Measurements from ENCODE around the gene MACF1. TPM values are rescaled to one million over a fixed set of nuclear protein-coding genes. Genes with fewer than 3 reads are reported as not detected.
A peak's percentile ranks its signal among the peaks of the same experiment; 100 is the strongest.
"Not testable (repeated sequence)": the region's sequence is repeated elsewhere in the genome, so short reads cannot be mapped to it uniquely, and the experiment has no call there.

The MACF1 gene
- total RNA-seq, 8 experiments from 2014 or later: 89.2 to 249 (median 180) TPM

GRCh38 chr1:39490596-39491145, 286.2 kb downstream of the MACF1 start:
- peak in 1 of 8 experiments; percentile 2 for ATAC-seq (replicated peaks in 6 of 8)
- WGBS, 10 experiments: 13 to 83% (median 21%) methylated on average over 2 to 13 of the region's 32 CpGs; no CpG with 5 or more reads in 6 of the 10 experiments
- Histone ChIP-seq H3K4me1 (replicated peaks in 1 of 2) (no peaks in the 10 kb centered on the region), H3K4me3 (peak overlapping the region in 3 of 5 donors; percentile 39 to 54 (median 39)), H3K27ac (no peak overlapping the region)
- in situ Hi-C loops (cut with MboI; ENCODE audit: low pct_unique_long_range_greater_than_20kb in 2 of 9, low sequenced_read_pairs in 9 of 9, unreplicated experiment in 9 of 9): no loop called here

DNA sequence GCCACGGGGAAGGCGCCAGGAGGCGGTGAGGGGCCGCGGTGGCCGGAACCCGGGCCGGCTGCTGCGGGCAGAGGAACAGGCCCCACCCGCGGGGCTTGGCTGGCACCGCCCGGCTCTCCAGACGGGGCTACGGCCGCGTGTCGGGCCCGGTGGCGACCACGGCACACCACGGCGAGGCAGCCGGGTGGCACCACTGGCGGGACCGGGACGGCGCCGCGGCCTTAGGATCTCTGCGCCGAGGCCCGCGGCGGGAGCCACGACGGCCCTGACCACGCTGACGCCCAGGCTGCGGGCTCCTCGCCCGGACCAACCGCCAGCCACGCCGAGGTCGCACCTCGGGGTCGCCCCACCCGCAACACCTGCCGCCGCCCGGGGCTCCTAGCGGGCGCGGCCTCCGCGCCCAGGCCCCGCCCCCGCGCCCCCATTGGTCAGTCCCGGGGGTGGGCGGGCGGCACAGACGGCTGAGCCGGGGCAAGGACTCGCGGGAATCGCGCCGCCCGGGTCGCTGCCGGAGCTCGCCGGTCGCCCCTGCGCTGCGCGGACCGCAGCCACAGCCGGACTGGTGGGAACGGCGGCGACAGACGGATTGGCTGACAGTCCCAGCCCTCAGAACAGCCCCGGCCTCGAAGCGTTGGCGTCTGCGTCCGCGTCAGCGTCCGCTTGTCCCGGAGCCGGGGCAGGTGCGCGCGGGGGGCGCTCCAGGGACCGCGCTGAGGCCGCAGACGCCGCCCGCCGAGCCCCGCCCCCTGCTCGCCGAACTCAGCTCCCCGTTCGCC, 286.8 kb downstream of the MACF1 start, which contains the start of gene BMP8A:
Gene BMP8A, plus strand, starts transcription at position 491 of the 776 bp plus-strand sequence. CDS start 356 bp downstream, outside the sequence.
- peak; percentile 80 to 89 (median 83) for ATAC-seq (replicated peaks in 6 of 8)

GRCh38 chr1:39492118-39493042, 287.9 kb downstream of the MACF1 start:
- H3K27ac ChIP-seq; in situ Hi-C loops (cut with MboI; ENCODE audit: low pct_unique_long_range_greater_than_20kb in 2 of 9, low sequenced_read_pairs in 9 of 9, unreplicated experiment in 9 of 9); H3K4me1 ChIP-seq (replicated peaks in 1 of 2): not testable (repeated sequence)
- 7 to 70% (median 50%) methylated on average over 1 to 17 of the region's 67 CpGs; no CpG with 5 or more reads in 7 of the 10 experiments for WGBS, 10 experiments
- peak in 5 of 8 experiments; percentile 3 to 32 (median 27) for ATAC-seq (replicated peaks in 6 of 8)
- H3K4me3 ChIP-seq: peak overlapping the region; percentile 29 to 54 (median 39)

More for the DNA sequence above, 286.8 kb downstream of the MACF1 start, which contains the start of gene BMP8A:
- no peaks in the 10 kb centered on the region for H3K4me1 ChIP-seq (replicated peaks in 1 of 2)
- in situ Hi-C loops (cut with MboI; ENCODE audit: low pct_unique_long_range_greater_than_20kb in 2 of 9, low sequenced_read_pairs in 9 of 9, unreplicated experiment in 9 of 9): no loop called here
- H3K4me3 ChIP-seq: peak within 1 kb of the TSS; percentile 29 to 54 (median 39)
- H3K27ac ChIP-seq: no peak within 1 kb of the TSS
- 0 to 3% methylated on average over 13 to 30 of the region's 112 CpGs; no CpG with 5 or more reads in 8 of the 10 experiments for WGBS, 10 experiments

- in situ Hi-C loops (cut with MboI; ENCODE audit: low pct_unique_long_range_greater_than_20kb in 2 of 9, low sequenced_read_pairs in 9 of 9, unreplicated experiment in 9 of 9): not testable (repeated sequence)
- 60 to 100% (median 73%) methylated on average over 1 to 5 of the region's 13 CpGs; no CpG with 5 or more reads in 4 of the 10 experiments for WGBS, 10 experiments
Observed at GRCh38 chr1:39493043-39493810, 288.7 kb downstream of the MACF1 start.

GRCh38 chr1:39494671-39495410, 290.3 kb downstream of the MACF1 start:
- H3K4me3 ChIP-seq: no peak overlapping the region
- 50 to 100% (median 82%) methylated on average over 1 to 6 of the region's 14 CpGs; no CpG with 5 or more reads in 3 of the 10 experiments for WGBS, 10 experiments
- H3K4me1 ChIP-seq (replicated peaks in 1 of 2): peaks cover 0 to 5% of the 10 kb centered on the region in 2 donors
- no peak for ATAC-seq (replicated peaks in 6 of 8)
- in situ Hi-C loops (cut with MboI; ENCODE audit: low pct_unique_long_range_greater_than_20kb in 2 of 9, low sequenced_read_pairs in 9 of 9, unreplicated experiment in 9 of 9): no loop called here
- no peak overlapping the region for H3K27ac ChIP-seq

More at GRCh38 chr1:39493043-39493810, 288.7 kb downstream of the MACF1 start:
- H3K4me1 ChIP-seq (replicated peaks in 1 of 2); H3K4me3 ChIP-seq; ATAC-seq (replicated peaks in 6 of 8); H3K27ac ChIP-seq: not testable (repeated sequence)

- H3K4me3 ChIP-seq; in situ Hi-C loops (cut with MboI; ENCODE audit: low pct_unique_long_range_greater_than_20kb in 2 of 9, low sequenced_read_pairs in 9 of 9, unreplicated experiment in 9 of 9); H3K4me1 ChIP-seq (replicated peaks in 1 of 2); ATAC-seq (replicated peaks in 6 of 8); H3K27ac ChIP-seq: not testable (repeated sequence)
- WGBS, 10 experiments: 71 to 91% methylated on average over 1 to 2 of the region's 5 CpGs; no CpG with 5 or more reads in 8 of the 10 experiments
Observed at GRCh38 chr1:39496520-39496919, 292.0 kb downstream of the MACF1 start.

DNA sequence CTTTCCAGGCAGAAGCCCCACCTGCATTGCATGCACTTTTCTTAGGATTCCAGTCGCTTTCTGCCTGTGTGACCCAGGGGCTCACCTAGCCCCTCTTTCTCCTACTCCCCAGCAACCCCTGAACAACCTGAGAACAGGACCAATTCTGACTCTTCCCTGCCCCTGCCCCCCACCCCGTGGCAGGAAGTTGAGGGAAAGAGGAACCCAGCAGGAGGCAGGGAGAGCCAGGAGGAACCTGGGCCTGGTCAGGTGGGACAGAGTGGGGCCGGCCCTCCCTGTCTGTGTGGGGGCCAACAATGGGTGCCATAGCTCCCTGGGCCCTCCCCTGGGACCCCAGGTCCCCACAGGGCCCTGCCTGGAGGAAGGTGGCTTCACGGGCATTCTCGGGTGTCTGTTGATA, 293.1 kb downstream of the MACF1 start:
- Histone ChIP-seq H3K4me1 (replicated peaks in 1 of 2) (peaks cover 0 to 6% of the 10 kb centered on the region in 2 donors), H3K4me3 (no peak overlapping the region), H3K27ac (no peak overlapping the region)
- in situ Hi-C loops (cut with MboI; ENCODE audit: low pct_unique_long_range_greater_than_20kb in 2 of 9, low sequenced_read_pairs in 9 of 9, unreplicated experiment in 9 of 9): no loop called here
- no peak for ATAC-seq (replicated peaks in 6 of 8)
- WGBS, 10 experiments: 53 to 100% (median 100%) methylated on average over 1 to 2 of the region's 5 CpGs; no CpG with 5 or more reads in 5 of the 10 experiments

DNA sequence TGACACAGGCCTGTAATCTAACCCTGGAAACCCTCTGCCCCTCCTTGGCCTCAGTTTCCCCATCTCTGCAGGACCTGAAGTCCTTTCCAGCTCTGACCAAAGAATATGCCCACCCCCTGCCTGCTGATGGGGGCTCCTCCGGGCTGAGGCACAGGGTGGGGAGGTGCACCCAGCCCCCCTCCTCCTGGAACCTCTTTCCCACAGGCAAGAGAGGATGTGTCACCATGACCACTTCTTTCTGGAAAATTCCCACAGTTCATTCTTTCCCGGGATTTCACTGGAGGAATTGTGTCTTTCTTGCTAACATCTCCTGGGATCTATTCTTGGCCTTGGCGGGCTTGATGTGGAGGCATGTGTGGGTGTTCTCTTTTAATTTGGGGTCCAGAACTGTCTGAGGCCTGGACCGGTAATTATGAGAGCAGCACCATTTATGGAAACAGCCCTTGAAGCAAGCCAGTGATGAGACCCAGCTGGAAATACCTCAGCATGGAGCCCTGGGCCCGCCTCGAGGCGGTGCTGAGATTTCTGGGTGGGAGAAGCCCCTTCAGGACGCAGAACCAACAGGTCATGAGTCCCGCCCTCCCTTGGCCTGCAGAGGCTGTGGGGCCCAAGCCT, 293.7 kb downstream of the MACF1 start:
- in situ Hi-C loops (cut with MboI; ENCODE audit: low pct_unique_long_range_greater_than_20kb in 2 of 9, low sequenced_read_pairs in 9 of 9, unreplicated experiment in 9 of 9); H3K4me3 ChIP-seq; ATAC-seq (replicated peaks in 6 of 8); H3K4me1 ChIP-seq (replicated peaks in 1 of 2); H3K27ac ChIP-seq: not testable (repeated sequence)
- 74 to 100% methylated on average over 1 to 3 of the region's 9 CpGs; no CpG with 5 or more reads in 8 of the 10 experiments for WGBS, 10 experiments

GRCh38 chr1:39498821-39499220, 294.3 kb downstream of the MACF1 start:
- in situ Hi-C loops (cut with MboI; ENCODE audit: low pct_unique_long_range_greater_than_20kb in 2 of 9, low sequenced_read_pairs in 9 of 9, unreplicated experiment in 9 of 9); H3K4me3 ChIP-seq; H3K4me1 ChIP-seq (replicated peaks in 1 of 2); H3K27ac ChIP-seq: not testable (repeated sequence)
- peak in 2 of 8 experiments; percentile 12 to 23 for ATAC-seq (replicated peaks in 6 of 8)
- no CpG with 5 or more reads among the region's 15 CpGs for WGBS, 10 experiments

DNA sequence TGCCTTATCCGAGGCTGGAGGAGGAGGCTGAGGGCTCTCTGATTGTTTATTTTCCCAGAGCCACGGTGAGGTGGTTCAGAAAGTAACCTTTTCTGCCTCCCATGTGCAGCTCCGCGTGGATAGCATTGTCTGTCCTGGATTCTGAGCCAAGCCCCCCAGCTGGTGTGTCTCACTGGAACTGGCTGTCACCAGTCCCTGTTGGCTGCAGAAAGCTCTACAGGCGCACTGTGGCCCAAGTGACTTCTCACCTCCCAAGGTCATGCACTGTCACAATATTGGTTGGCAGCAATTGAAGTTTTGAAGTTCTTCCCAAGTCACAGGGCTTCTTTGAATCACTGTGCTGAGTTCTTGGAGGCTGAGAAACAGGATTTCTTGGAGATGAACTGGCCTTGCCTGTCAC, 295.2 kb downstream of the MACF1 start:
- Histone ChIP-seq H3K4me1 (replicated peaks in 1 of 2) (peaks cover 0 to 6% of the 10 kb centered on the region in 2 donors), H3K27ac (no peak overlapping the region), H3K4me3 (no peak overlapping the region)
- ATAC-seq (replicated peaks in 6 of 8): no peak
- 52 to 100% (median 70%) methylated on average over 1 to 5 of the region's 5 CpGs; no CpG with 5 or more reads in 4 of the 10 experiments for WGBS, 10 experiments
- in situ Hi-C loops (cut with MboI; ENCODE audit: low pct_unique_long_range_greater_than_20kb in 2 of 9, low sequenced_read_pairs in 9 of 9, unreplicated experiment in 9 of 9): no loop called here

DNA sequence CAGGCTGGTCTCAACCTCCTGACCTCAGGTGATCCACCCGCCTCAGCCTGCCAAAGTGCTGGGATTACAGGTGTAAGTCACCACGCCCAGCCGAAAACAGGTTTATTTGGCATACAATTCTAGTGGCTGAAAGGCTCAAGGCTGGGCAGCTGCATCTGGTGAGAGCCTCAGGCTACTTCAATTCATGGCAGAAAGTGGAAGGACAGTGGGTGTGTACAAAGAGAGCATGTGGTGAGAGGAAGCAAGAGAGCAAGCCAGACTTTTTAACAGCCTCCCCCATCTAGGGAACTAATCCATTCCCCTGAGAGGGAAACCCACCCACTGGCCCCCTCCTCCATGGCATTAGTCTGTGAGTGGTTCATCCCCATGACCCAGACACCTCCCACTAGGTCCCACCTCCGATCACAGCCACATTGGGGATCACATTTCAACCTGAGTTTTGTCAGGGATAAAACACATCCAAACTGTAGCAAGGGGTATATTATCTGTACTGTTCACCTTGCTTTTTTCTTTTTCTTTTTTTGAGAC, 296.4 kb downstream of the MACF1 start:
- peaks cover 0 to 6% of the 10 kb centered on the region in 2 donors for H3K4me1 ChIP-seq (replicated peaks in 1 of 2)
- peak in 3 of 8 experiments; percentile 91 to 95 (median 95) for ATAC-seq (replicated peaks in 6 of 8)
- H3K4me3 ChIP-seq: no peak overlapping the region
- WGBS, 10 experiments: 28 to 100% (median 72%) methylated on average over 2 to 4 of the region's 4 CpGs; no CpG with 5 or more reads in 4 of the 10 experiments
- no peak overlapping the region for H3K27ac ChIP-seq
- in situ Hi-C loops (cut with MboI; ENCODE audit: low pct_unique_long_range_greater_than_20kb in 2 of 9, low sequenced_read_pairs in 9 of 9, unreplicated experiment in 9 of 9): no loop called here

Data from motor neuron (in vitro differentiated cells).